Stimulated activated CD8-positive, alpha-beta memory T cell treated with anti-CD3 and anti-CD28 coated beads, Interleukin-7, amount 100 ng/mL, for 24 hours (primary cell): ENCODE measurements around the gene CFAP57.

Source experiments
- DNase-seq: peaks from one replicate; pipeline ENCODE4 v3.0.0-alpha.2; 2020; ENCODE audit warnings: low read depth

CFAP57 gene

GRCh38 chr1:43299101-43299500 lies 127.0 kb downstream of the CFAP57 start:
- no peak for DNase-seq

- no peak for DNase-seq
Observed at GRCh38 chr1:43300378-43301094, 128.4 kb downstream of the CFAP57 start, which contains the start of gene TIE1. Gene TIE1, plus strand, starts transcription at chr1:43300982. Its CDS starts 90 bp downstream, at chr1:43301072.

GRCh38 chr1:43302201-43302600 lies 130.1 kb downstream of the CFAP57 start:
- no peak for DNase-seq

GRCh38 chr1:43302721-43303470 lies 130.8 kb downstream of the CFAP57 start:
- no peak for DNase-seq

- DNase-seq = no peak
Observed at GRCh38 chr1:43303471-43304313, 131.6 kb downstream of the CFAP57 start.
